ENCODE measurements around the gene C2orf81. TPM values are rescaled to one million over a fixed set of nuclear protein-coding genes. Genes with fewer than 3 reads are reported as not detected.

The C2orf81 gene
- polyA plus RNA-seq, 1 donor from 2014 or later, result 3.3 TPM

- Histone ChIP-seq H2AFZ (ENCODE audit: low read depth, low read length) (peak overlapping the region; percentile 52), H3K27ac (ENCODE audit: low read length) (peak overlapping the region; percentile 94), H3K9me3 (ENCODE audit: low read length) (no peaks in the 10 kb centered on the region), H3F3A (ENCODE audit: insufficient read depth, low read length, poor library complexity, severe bottlenecking) (no peaks in the 10 kb centered on the region), H3K27me3 (ENCODE audit: insufficient read depth, low read depth, low read length) (no peaks in the 10 kb centered on the region), H3K4me2 (ENCODE audit: low read length) (peak overlapping the region; percentile 89), H4K20me1 (ENCODE audit: insufficient read depth) (no peaks in the 10 kb centered on the region), H3K79me2 (replicated peaks; ENCODE audit: insufficient read depth, low read length) (peaks cover 93% of the 10 kb centered on the region), H3K4me3 (ENCODE audit: low read length) (peak overlapping the region; percentile 84), H3K9ac (ENCODE audit: low read length) (peak overlapping the region; percentile 75), H3K9me2 (ENCODE audit: insufficient read depth, low read length) (no peaks in the 10 kb centered on the region), H3K36me3 (ENCODE audit: insufficient read depth, low read length) (no peaks in the 10 kb centered on the region)
- TF ChIP-seq MXI1 (conservative IDR thresholded peaks at IDR 0.05; ENCODE audit: poor library complexity, severe bottlenecking), result peak; percentile 60
- peak; percentile 73 for TF ChIP-seq POLR2AphosphoS5 (IDR thresholded peaks at IDR 0.05)
- TF ChIP-seq CTCF (IDR thresholded peaks at IDR 0.05; ENCODE audit: poor library complexity, severe bottlenecking), result no peak
- peak; percentile 81 for TF ChIP-seq REST (IDR thresholded peaks at IDR 0.05; ENCODE audit: borderline replicate concordance)
- peak; percentile 31 for TF ChIP-seq SMC3 (conservative IDR thresholded peaks at IDR 0.05; ENCODE audit: poor library complexity)
- no peak for TF ChIP-seq EP300 (conservative IDR thresholded peaks at IDR 0.05; ENCODE audit: poor library complexity, severe bottlenecking)
- TF ChIP-seq EZH2 (IDR thresholded peaks at IDR 0.05; ENCODE audit: borderline replicate concordance, insufficient read depth, low read length, poor library complexity, severe bottlenecking), result no peak
- peak; percentile 30 for TF ChIP-seq TAF1 (IDR thresholded peaks at IDR 0.05; ENCODE audit: low read depth)
- no peak for TF ChIP-seq RAD21 (conservative IDR thresholded peaks at IDR 0.05)
Measured at GRCh38 chr2:74385396-74385795, 36.0 kb downstream of the C2orf81 start.

GRCh38 chr2:74384051-74384450, 37.4 kb downstream of the C2orf81 start:
- Histone ChIP-seq H3K9ac (ENCODE audit: low read length) (no peak overlapping the region), H3K79me2 (replicated peaks; ENCODE audit: insufficient read depth, low read length) (peaks cover 93% of the 10 kb centered on the region), H3F3A (ENCODE audit: insufficient read depth, low read length, poor library complexity, severe bottlenecking) (no peaks in the 10 kb centered on the region), H3K27ac (ENCODE audit: low read length) (no peak overlapping the region), H2AFZ (ENCODE audit: low read depth, low read length) (no peak overlapping the region), H3K4me3 (ENCODE audit: low read length) (no peak overlapping the region), H3K36me3 (ENCODE audit: insufficient read depth, low read length) (no peaks in the 10 kb centered on the region), H3K4me2 (ENCODE audit: low read length) (no peak overlapping the region), H3K9me2 (ENCODE audit: insufficient read depth, low read length) (no peaks in the 10 kb centered on the region), H3K27me3 (ENCODE audit: insufficient read depth, low read depth, low read length) (no peaks in the 10 kb centered on the region), H4K20me1 (ENCODE audit: insufficient read depth) (no peaks in the 10 kb centered on the region), H3K9me3 (ENCODE audit: low read length) (no peaks in the 10 kb centered on the region)
- TF ChIP-seq EP300 (conservative IDR thresholded peaks at IDR 0.05; ENCODE audit: poor library complexity, severe bottlenecking) (no peak), REST (IDR thresholded peaks at IDR 0.05; ENCODE audit: borderline replicate concordance) (no peak), EZH2 (IDR thresholded peaks at IDR 0.05; ENCODE audit: borderline replicate concordance, insufficient read depth, low read length, poor library complexity, severe bottlenecking) (no peak), CTCF (IDR thresholded peaks at IDR 0.05; ENCODE audit: poor library complexity, severe bottlenecking) (no peak), RAD21 (conservative IDR thresholded peaks at IDR 0.05) (no peak), POLR2AphosphoS5 (IDR thresholded peaks at IDR 0.05) (no peak), MXI1 (conservative IDR thresholded peaks at IDR 0.05; ENCODE audit: poor library complexity, severe bottlenecking) (no peak), SMC3 (conservative IDR thresholded peaks at IDR 0.05; ENCODE audit: poor library complexity) (no peak), TAF1 (IDR thresholded peaks at IDR 0.05; ENCODE audit: low read depth) (no peak)

Data from neural cell (in vitro differentiated cells).